GM12872 (cell line): ENCODE results near the gene GTF2F2.

ENCODE experiments used
- TF ChIP-seq, protein P1 (sequence below): IDR thresholded peaks from 3 replicates; pipeline ENCODE4 v1.5.1; 2011; ENCODE audit warnings: low read depth, mild to moderate bottlenecking, low read length, moderate library complexity; ENCODE audit not compliant: insufficient read depth

The GTF2F2 gene

DNA sequence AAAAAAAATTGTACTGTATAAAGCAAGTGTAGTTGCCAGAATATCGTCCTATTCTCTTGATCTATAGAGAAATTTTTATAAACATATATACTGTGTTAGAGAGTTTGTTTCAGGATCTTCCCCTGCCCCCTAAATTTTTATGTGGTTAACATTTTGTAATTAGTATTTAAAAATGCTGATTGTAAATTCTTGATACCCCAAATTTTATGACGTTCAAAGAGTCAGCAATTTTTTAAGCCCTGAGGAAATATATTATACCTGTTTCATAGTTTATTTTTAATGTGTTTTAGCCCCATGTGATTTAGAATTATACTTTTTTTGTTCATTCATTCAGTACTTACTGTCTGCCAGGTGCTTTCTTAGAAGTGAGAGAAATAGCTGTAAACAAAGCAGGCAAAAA is 87.8 kb downstream of the GTF2F2 start:
- TF ChIP-seq, protein P1, sequence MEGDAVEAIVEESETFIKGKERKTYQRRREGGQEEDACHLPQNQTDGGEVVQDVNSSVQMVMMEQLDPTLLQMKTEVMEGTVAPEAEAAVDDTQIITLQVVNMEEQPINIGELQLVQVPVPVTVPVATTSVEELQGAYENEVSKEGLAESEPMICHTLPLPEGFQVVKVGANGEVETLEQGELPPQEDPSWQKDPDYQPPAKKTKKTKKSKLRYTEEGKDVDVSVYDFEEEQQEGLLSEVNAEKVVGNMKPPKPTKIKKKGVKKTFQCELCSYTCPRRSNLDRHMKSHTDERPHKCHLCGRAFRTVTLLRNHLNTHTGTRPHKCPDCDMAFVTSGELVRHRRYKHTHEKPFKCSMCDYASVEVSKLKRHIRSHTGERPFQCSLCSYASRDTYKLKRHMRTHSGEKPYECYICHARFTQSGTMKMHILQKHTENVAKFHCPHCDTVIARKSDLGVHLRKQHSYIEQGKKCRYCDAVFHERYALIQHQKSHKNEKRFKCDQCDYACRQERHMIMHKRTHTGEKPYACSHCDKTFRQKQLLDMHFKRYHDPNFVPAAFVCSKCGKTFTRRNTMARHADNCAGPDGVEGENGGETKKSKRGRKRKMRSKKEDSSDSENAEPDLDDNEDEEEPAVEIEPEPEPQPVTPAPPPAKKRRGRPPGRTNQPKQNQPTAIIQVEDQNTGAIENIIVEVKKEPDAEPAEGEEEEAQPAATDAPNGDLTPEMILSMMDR = no peak

DNA sequence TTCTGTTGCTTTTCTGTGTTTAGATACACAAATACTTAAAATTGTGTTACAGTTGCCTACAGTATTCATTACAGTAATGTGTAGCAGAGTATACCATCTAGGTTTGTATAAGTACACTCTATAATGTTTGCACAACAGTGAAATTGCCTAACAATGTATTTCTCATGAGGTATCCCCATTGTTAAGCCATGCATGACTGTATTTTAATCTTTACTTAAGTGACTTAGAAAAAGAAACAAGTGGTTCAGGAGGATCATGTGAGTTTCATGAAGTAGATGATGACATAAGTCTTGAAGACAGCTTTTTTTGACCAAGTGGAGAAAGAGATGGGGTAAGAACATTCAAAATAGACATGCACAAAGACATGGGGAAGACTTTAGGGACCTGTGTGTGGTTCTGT is 88.9 kb downstream of the GTF2F2 start:
- TF ChIP-seq, protein P1 = no peak

DNA sequence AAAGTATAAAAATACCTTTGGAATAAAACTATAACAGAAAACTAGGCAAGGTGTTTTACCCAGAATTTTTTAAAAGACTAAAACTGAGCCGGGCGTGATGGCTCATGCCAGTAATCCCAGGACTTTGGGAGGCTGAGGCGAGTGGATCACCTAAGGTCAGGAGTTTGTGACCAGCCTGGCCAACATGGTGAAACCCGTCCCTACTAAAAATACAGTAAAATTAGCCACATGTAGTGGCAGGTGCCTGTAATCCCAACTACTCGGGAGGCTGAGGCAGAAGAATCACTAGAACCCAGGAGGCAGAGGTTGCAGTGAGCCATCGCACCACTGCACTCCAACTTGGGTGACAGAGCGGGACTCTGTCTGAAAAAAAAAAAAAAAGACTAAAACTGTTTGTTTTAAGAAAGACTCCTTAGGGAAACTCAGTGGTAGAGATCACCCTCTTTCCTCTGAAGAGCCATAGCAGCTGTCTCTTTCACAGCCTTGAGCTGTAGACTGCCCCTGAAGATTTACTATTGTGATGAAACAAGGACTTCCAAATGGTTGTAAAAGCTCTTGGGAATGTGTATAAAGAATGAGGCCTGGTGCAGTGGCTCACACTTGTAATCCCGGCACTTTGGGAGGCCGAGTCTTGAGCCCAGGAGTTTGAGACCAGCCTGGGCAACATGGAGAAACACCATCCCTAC is 95.2 kb downstream of the GTF2F2 start:
- TF ChIP-seq, protein P1 = no peak

DNA sequence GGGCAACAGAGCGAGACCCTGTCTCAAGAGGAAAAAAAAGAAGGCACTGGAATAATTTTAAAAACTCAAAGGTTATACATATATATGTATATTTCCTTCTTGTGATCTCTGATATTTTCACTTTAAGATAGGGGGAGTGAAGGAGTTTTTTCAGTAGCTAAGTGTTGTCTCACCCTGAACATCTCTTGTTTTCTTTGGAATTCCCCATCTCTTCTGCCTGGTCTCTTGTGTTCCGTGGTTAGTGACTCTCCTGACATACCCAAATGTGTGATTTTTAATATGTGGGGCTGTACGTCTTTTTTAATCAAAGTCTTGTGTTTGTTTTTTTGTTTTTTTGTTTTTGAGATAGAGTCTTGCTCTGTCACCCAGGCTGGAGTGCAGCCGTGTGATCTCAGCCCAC is 95.9 kb downstream of the GTF2F2 start:
- TF ChIP-seq, protein P1 = no peak

DNA sequence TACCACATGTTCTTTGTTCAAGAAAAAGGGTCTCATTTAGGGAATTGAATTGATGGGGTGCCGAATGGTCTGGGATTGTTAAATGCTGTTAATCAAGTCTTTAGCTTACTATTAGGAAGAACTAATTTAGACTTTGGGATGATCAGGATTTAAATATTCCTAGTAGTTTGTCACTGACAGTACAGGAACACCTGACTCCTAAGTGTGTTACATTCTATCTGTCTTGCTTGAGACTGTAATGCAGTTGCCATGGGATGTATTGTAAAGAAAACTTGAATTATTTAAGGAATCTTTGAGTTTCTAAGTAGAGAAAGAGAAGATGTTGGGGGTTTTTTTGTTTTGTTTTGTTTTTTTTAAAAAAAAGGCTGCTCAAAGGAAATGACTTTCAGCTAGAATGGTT is 98.4 kb downstream of the GTF2F2 start:
- TF ChIP-seq, protein P1 = no peak

DNA sequence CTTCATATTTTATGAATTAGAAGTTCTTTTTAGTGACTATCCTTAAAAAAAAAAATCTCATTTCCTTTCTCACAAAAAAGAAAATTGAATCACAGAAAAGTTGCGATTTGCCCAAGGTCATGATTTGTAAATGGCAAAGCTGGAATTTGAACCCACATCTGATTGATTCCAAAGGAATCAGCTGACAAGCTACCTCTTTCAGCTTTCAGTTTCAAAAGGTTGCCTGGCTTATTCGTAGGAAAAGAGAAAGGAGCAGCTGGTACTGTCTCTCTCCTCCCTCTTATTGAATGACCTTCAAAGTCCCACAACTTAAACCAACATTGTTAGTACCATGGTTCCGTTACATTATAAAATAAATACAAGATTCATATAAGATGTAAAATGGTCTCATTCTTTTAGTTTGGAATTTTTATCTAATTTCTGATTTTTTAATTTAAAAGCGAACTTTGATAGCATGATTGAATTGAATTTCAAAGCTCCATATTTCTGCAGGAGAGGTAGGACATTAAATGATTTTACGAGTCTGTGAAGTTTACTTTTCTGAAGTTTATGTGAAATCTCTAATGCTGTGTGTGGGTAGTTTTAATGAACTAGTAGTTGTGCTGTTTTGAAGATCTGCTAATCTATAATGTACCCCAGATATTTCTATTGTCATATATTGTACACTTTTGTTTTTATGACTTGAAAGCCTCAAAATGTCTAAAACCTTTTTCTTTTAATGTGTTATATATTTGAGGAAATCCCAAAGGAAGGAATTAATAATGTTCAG is 99.0 kb downstream of the GTF2F2 start:
- TF ChIP-seq, protein P1 = no peak

DNA sequence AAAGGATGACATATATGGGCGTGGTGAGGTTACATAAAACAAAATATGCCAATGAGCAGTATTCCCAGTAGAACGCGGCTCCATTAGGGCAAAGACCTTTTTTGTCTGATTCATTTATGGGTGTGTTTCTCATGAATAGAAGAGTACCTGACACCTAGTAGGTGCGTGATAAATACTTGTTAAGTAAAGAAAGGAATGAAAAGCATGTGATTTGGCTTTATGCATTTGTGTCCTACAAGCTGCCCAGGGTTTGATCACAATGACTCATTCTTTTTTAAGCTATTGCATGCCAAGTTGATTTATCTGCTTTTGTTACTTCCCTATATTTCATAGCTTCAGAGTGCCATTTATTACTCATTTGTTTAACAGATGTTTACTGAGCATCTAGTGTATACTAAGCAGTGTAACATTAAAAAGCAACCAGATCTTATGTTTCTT is 99.6 kb downstream of the GTF2F2 start:
- TF ChIP-seq, protein P1 = no peak
